Nephron (organoid): Measurements from ENCODE around the gene ARHGEF7.
A peak's percentile ranks its signal among the peaks of the same experiment; 100 is the strongest.
"Not testable (repeated sequence)": the region's sequence is repeated elsewhere in the genome, so short reads cannot be mapped to it uniquely, and the experiment has no call there.

ENCODE experiments used
- H3K27ac Mint-ChIP-seq, 3 experiments: 2 replicates each; pipeline ENCODE4 v1.8.0; 2020; ENCODE audit warnings: mixed read lengths in 3 of 3, mild to moderate bottlenecking in 2 of 3, moderate library complexity in 1 of 3
- H3K27me3 Mint-ChIP-seq: 2 replicates; pipeline ENCODE4 v1.8.0; 2021; ENCODE audit warnings: low read depth, mild to moderate bottlenecking, moderate library complexity, mixed read lengths
- H3K36me3 Mint-ChIP-seq: 2 replicates; pipeline ENCODE4 v1.8.0; 2020; ENCODE audit warnings: low read depth, mixed read lengths
- H3K4me1 Mint-ChIP-seq: 2 replicates; pipeline ENCODE4 v1.8.0; 2020; ENCODE audit warnings: mixed read lengths
- H3K4me3 Mint-ChIP-seq, 3 experiments: 2 replicates each; pipeline ENCODE4 v1.8.0; 2020; ENCODE audit warnings: mild to moderate bottlenecking in 3 of 3, mixed read lengths in 3 of 3, moderate library complexity in 2 of 3
- H3K9me3 Mint-ChIP-seq: 2 replicates; pipeline ENCODE4 v1.8.0; 2020; ENCODE audit warnings: mixed read lengths
- CTCF ChIP-seq, 3 experiments: fragments of 200-600 bp; sonication (generic); IDR thresholded peaks; one replicate each; pipeline ENCODE4 v1.5.0; 2021; ENCODE audit warnings: antibody characterized with exemption in 3 of 3; ENCODE audit not compliant: unreplicated experiment in 3 of 3

The ARHGEF7 gene

GRCh38 chr13:111253365-111253872 is 138.3 kb downstream of the ARHGEF7 start:
- H3K4me1 Mint-ChIP-seq: peaks cover 55% of the 10 kb centered on the region
- H3K4me3 Mint-ChIP-seq: no peak overlapping the region
- TF ChIP-seq CTCF (IDR thresholded peaks at IDR 0.05; ENCODE audit: unreplicated experiment in 3 of 3): no peak
- H3K27me3 Mint-ChIP-seq: no peaks in the 10 kb centered on the region
- H3K9me3 Mint-ChIP-seq: peaks cover 12% of the 10 kb centered on the region
- peak overlapping the region in 2 of 3 experiments; percentile 34 to 60 for H3K27ac Mint-ChIP-seq
- peaks cover 84% of the 10 kb centered on the region for H3K36me3 Mint-ChIP-seq

GRCh38 chr13:111255228-111255790 is 140.2 kb downstream of the ARHGEF7 start:
- peaks cover 38% of the 10 kb centered on the region for H3K4me1 Mint-ChIP-seq
- H3K4me3 Mint-ChIP-seq: no peak overlapping the region
- no peaks in the 10 kb centered on the region for H3K27me3 Mint-ChIP-seq
- peaks cover 23% of the 10 kb centered on the region for H3K9me3 Mint-ChIP-seq
- H3K36me3 Mint-ChIP-seq: peaks cover 87% of the 10 kb centered on the region
- TF ChIP-seq CTCF (IDR thresholded peaks at IDR 0.05; ENCODE audit: unreplicated experiment in 3 of 3): no peak
- H3K27ac Mint-ChIP-seq: no peak overlapping the region

- H3K27me3 Mint-ChIP-seq: no peaks in the 10 kb centered on the region
- TF ChIP-seq CTCF (IDR thresholded peaks at IDR 0.05; ENCODE audit: unreplicated experiment in 3 of 3): no peak
- peaks cover 29% of the 10 kb centered on the region for H3K4me1 Mint-ChIP-seq
- no peak overlapping the region for H3K27ac Mint-ChIP-seq
- peaks cover 83% of the 10 kb centered on the region for H3K36me3 Mint-ChIP-seq
- no peak overlapping the region for H3K4me3 Mint-ChIP-seq
- peaks cover 25% of the 10 kb centered on the region for H3K9me3 Mint-ChIP-seq
Observed at GRCh38 chr13:111256458-111256857, 141.3 kb downstream of the ARHGEF7 start.

- Mint-ChIP-seq H3K27me3 (no peaks in the 10 kb centered on the region), H3K36me3 (peaks cover 80% of the 10 kb centered on the region), H3K4me1 (peaks cover 26% of the 10 kb centered on the region), H3K9me3 (peaks cover 25% of the 10 kb centered on the region), H3K27ac (peak overlapping the region in 1 of 3 experiments; percentile 8), H3K4me3 (no peak overlapping the region)
- TF ChIP-seq CTCF (IDR thresholded peaks at IDR 0.05; ENCODE audit: unreplicated experiment in 3 of 3): no peak
Observed at GRCh38 chr13:111256946-111257345, 141.8 kb downstream of the ARHGEF7 start.

GRCh38 chr13:111257899-111258298 is 142.8 kb downstream of the ARHGEF7 start:
- Mint-ChIP-seq H3K4me1 (peaks cover 19% of the 10 kb centered on the region), H3K36me3 (peaks cover 80% of the 10 kb centered on the region), H3K9me3 (peaks cover 25% of the 10 kb centered on the region)
- not testable (repeated sequence) for H3K27me3 Mint-ChIP-seq, H3K27ac Mint-ChIP-seq, H3K4me3 Mint-ChIP-seq

GRCh38 chr13:111258637-111259036 is 143.5 kb downstream of the ARHGEF7 start:
- Mint-ChIP-seq H3K36me3 (peaks cover 78% of the 10 kb centered on the region), H3K4me1 (peaks cover 14% of the 10 kb centered on the region), H3K27me3 (no peaks in the 10 kb centered on the region), H3K9me3 (peaks cover 25% of the 10 kb centered on the region), H3K27ac (no peak overlapping the region), H3K4me3 (no peak overlapping the region)
- no peak for TF ChIP-seq CTCF (IDR thresholded peaks at IDR 0.05; ENCODE audit: unreplicated experiment in 3 of 3)
